HG03280 (cell line): Measurements from ENCODE around the gene IFRD2.
A peak's percentile ranks its signal among the peaks of the same experiment; 100 is the strongest.
"Not testable (repeated sequence)": the region's sequence is repeated elsewhere in the genome, so short reads cannot be mapped to it uniquely, and the experiment has no call there.

ENCODE experiments used
- ATAC-seq: cut with Tn5 transposase; IDR thresholded peaks from one replicate; pipeline ENCODE4 v1.9.1; 2021; ENCODE audit warnings: mild to moderate bottlenecking, moderate library complexity; ENCODE audit not compliant: unreplicated experiment

IFRD2 gene

GRCh38 chr3:50268703-50269451, 23.4 kb downstream of the IFRD2 start, which contains the start of gene SEMA3B:
Gene SEMA3B, plus strand, starts transcription at chr3:50269147. Its CDS starts 94 bp downstream, at chr3:50269241.
- no peak for ATAC-seq

- ATAC-seq, result no peak
These were observed 24.0 kb downstream of the IFRD2 start for GRCh38 chr3:50268276-50268675.

GRCh38 chr3:50267280-50267913, 24.8 kb downstream of the IFRD2 start:
- no peak for ATAC-seq

- ATAC-seq, result no peak
These were observed 25.4 kb downstream of the IFRD2 start for GRCh38 chr3:50266836-50267235.

- ATAC-seq, result no peak
These were observed 26.2 kb downstream of the IFRD2 start for GRCh38 chr3:50266017-50266416.

- no peak for ATAC-seq
These were observed 26.7 kb downstream of the IFRD2 start for GRCh38 chr3:50265571-50265970.

- ATAC-seq, result no peak
These were observed 27.2 kb downstream of the IFRD2 start for GRCh38 chr3:50264964-50265485.

GRCh38 chr3:50264383-50264963, 27.8 kb downstream of the IFRD2 start:
- no peak for ATAC-seq

- no peak for ATAC-seq
These were observed 28.5 kb downstream of the IFRD2 start for GRCh38 chr3:50263478-50264382.

GRCh38 chr3:50262778-50263177, 29.5 kb downstream of the IFRD2 start:
- ATAC-seq, result no peak

GRCh38 chr3:50262200-50262599, 30.0 kb downstream of the IFRD2 start:
- not testable (repeated sequence) for ATAC-seq

GRCh38 chr3:50261505-50261904, 30.7 kb downstream of the IFRD2 start:
- ATAC-seq, result no peak

- no peak for ATAC-seq
These were observed 31.2 kb downstream of the IFRD2 start for GRCh38 chr3:50260942-50261441.

GRCh38 chr3:50260027-50260941, 31.9 kb downstream of the IFRD2 start:
- ATAC-seq, result peak; percentile 85

- peak; percentile 20 for ATAC-seq
These were observed 32.7 kb downstream of the IFRD2 start for GRCh38 chr3:50259432-50260026.

GRCh38 chr3:50258979-50259378, 33.2 kb downstream of the IFRD2 start:
- no peak for ATAC-seq

- no peak for ATAC-seq
These were observed 34.1 kb downstream of the IFRD2 start for GRCh38 chr3:50258029-50258680.
